Measurements from ENCODE around the gene TACR1. TPM values are rescaled to one million over a fixed set of nuclear protein-coding genes. Genes with fewer than 3 reads are reported as not detected.
A peak's percentile ranks its signal among the peaks of the same experiment; 100 is the strongest.

Gene TACR1
- total and polyA plus RNA-seq, 2 of the 8 experiments (the other 6 are each of a cell fraction or from before 2014, with no cell fraction given): 0.09 to 0.37 TPM

DNA sequence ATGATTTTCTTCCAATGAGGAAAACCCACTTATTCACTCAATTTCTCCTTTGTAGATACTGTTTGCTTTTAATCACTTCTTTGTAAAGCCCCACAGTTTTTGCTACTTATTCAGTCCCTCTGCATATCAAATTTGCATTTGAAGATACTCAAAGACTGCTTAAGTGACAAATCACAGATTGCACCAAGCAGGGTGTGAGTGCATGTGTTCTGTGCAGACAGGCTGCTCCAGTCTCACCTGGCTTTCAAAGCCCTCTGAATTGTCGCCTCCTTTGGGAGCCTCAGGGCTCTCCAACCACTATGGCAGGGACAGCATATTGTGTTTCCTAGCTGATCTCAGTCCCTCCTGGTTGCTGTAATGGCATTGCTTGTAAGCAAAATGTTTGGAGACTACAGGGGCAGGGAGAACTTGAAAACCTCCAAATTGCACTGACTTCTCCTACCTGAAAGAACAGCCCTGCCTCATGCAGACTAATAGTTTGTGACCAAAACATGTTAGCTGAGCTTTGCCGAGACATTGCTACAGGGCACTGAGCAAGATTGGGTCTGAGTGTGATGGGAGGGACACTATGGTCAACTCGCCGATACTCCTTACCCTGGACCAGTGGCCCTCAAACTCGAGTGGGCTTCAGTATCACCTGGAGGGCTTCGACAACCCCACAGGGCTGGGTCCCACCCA is 144.0 kb downstream of the TACR1 start:
- H3K27ac ChIP-seq (ENCODE audit: low read depth, low read length): peak overlapping the region; percentile 21; the same call in 1 of the 2 replicates
- peak overlapping the region; percentile 52 to 62 for H3K4me2 ChIP-seq (ENCODE audit: insufficient read depth in 1 of 2, low read depth in 2 of 2, low read length in 2 of 2)
- no peaks in the 10 kb centered on the region for H4K20me1 ChIP-seq (replicated peaks in 1 of 2; ENCODE audit: control insufficient read depth in 1 of 2, insufficient read depth in 2 of 2, low read length in 2 of 2)
- peak overlapping the region; percentile 34 for H3K4ac ChIP-seq (replicated peaks; ENCODE audit: insufficient read length, low read depth, low read length)
- H2BK5ac ChIP-seq (ENCODE audit: low read depth, low read length): peak overlapping the region; percentile 57; the same call in 1 of the 2 replicates
- no peaks in the 10 kb centered on the region for H3K36me3 ChIP-seq (ENCODE audit: control insufficient read depth in 2 of 4, insufficient read depth in 4 of 4, low read length in 3 of 4)
- no peak overlapping the region for H2AFZ ChIP-seq (ENCODE audit: low read length)
- no peak overlapping the region for H3K56ac ChIP-seq (replicated peaks; ENCODE audit: insufficient read length, low read depth, low read length)
- WGBS, 2 experiments (ENCODE audit: extremely low coverage in 1 of 2, insufficient coverage in 1 of 2, insufficient read length in 1 of 2, insufficient replicate concordance in 2 of 2, low coverage in 1 of 2, low lambda C conversion rate in 2 of 2, missing lambda C conversion rate in 1 of 2): 40% methylated on average over 6 of the region's 6 CpGs; no CpG with 5 or more reads in 1 of the 2 experiments
- H4K91ac ChIP-seq (replicated peaks; ENCODE audit: insufficient read length, low read length): peak overlapping the region; percentile 13
- H3K18ac ChIP-seq (ENCODE audit: extremely low read depth, low read length): peak overlapping the region; percentile 66; the same call in 1 of the 2 replicates
- H4K8ac ChIP-seq (ENCODE audit: extremely low read depth, insufficient read depth, low read length): peak overlapping the region; percentile 41; the same call in 1 of the 2 replicates
- no peaks in the 10 kb centered on the region for H3K23me2 ChIP-seq (ENCODE audit: low read depth, low read length)
- H3K14ac ChIP-seq (ENCODE audit: insufficient read length): no peak overlapping the region
- ChIA-PET POLR2A (ENCODE audit: partially characterized antibody) (no interaction called here), CTCF (ENCODE audit: partially characterized antibody) (interaction anchor here (0.6 to 4.4 kb wide), 6 partner anchors 10 to 350 kb away, joined by 3 to 36 read pairs (median 10); no protein-coding TSS in a partner anchor)
- no peak overlapping the region for H3K23ac ChIP-seq (ENCODE audit: insufficient read length)
- peak overlapping the region in 1 of 4 experiments; percentile 38; a peak in 3 of 8 replicates for H3K4me3 ChIP-seq (ENCODE audit: extremely low read depth in 1 of 4, insufficient read depth in 2 of 4, low read depth in 3 of 4, low read length in 4 of 4)
- TF ChIP-seq EZH2 (IDR thresholded peaks at IDR 0.05; ENCODE audit: low read depth, low read length, severe bottlenecking): no peak
- TF ChIP-seq POLR2A (IDR thresholded peaks at IDR 0.05; ENCODE audit: control extremely low read depth in 1 of 2, low read depth in 2 of 2, low read length in 2 of 2): no peak
- no peak for TF ChIP-seq GABPA (IDR thresholded peaks at IDR 0.05; ENCODE audit: borderline replicate concordance, insufficient read depth, low read length)
- no peak overlapping the region for H4K5ac ChIP-seq (ENCODE audit: insufficient read length, low read depth, low read length)
- H2AK5ac ChIP-seq (ENCODE audit: low read depth, low read length): peak overlapping the region; percentile 65; the same call in 1 of the 2 replicates
- H2BK120ac ChIP-seq (replicated peaks; ENCODE audit: low read depth, low read length): peak overlapping the region; percentile 30
- no peaks in the 10 kb centered on the region for H3K79me1 ChIP-seq (ENCODE audit: low read depth, low read length)
- no peaks in the 10 kb centered on the region for H3K79me2 ChIP-seq (ENCODE audit: control insufficient read depth in 1 of 2, insufficient read depth in 2 of 2, low read length in 2 of 2)
- DNase-seq (ENCODE audit: low read depth in 1 of 2, low spot score in 2 of 2) (no peak), FAIRE-seq (no peak)
- H2BK20ac ChIP-seq (ENCODE audit: low read length): 0 out of 2 replicates have a peak overlapping the region, but pooled peaks have one; percentile 2
- H2BK15ac ChIP-seq (ENCODE audit: low read length): no peak overlapping the region
- H3K9ac ChIP-seq (replicated peaks in 1 of 4; ENCODE audit: extremely low read depth in 1 of 4, low read depth in 3 of 4, low read length in 3 of 4): peak overlapping the region in 2 of 4 experiments; percentile 14 to 34; a peak in 3 of 7 replicates
- H3K9me3 ChIP-seq (ENCODE audit: insufficient read depth in 2 of 2, low read depth in 1 of 2, low read length in 1 of 2): no peaks in the 10 kb centered on the region
- H3K27me3 ChIP-seq (replicated peaks in 1 of 4; ENCODE audit: control insufficient read depth in 3 of 4, extremely low read depth in 1 of 4, insufficient read depth in 3 of 4, low read length in 3 of 4): peaks cover 0 to 13% (median 2%) of the 10 kb centered on the region in 4 experiments; a peak in 4 of 7 replicates
- peak overlapping the region; percentile 71 for H2BK12ac ChIP-seq (ENCODE audit: low read depth, low read length)
- peaks cover 9 to 35% (median 16%) of the 10 kb centered on the region in 4 experiments; a peak in 6 of 7 replicates for H3K4me1 ChIP-seq (replicated peaks in 1 of 4; ENCODE audit: control insufficient read depth in 3 of 4, insufficient read depth in 4 of 4, low read length in 3 of 4)

All from H1 (cell line).